GM12864 (cell line): ENCODE results near the gene C11orf54.

ENCODE experiments used
- DNase-seq: peaks from one replicate; pipeline ENCODE4 v3.0.0-alpha.2; 2011; ENCODE audit warnings: low read depth
- H3K4me3 ChIP-seq: 2 replicates; pipeline ENCODE4 v1.5.1; 2011; ENCODE audit warnings: mild to moderate bottlenecking, low read depth, low read length, control low read depth
- CTCF ChIP-seq: IDR thresholded peaks from 2 replicates; pipeline ENCODE4 v1.5.1; 2011; ENCODE audit warnings: low read depth, mild to moderate bottlenecking, moderate library complexity, low read length, control low read depth, inconsistent platforms; ENCODE audit errors: missing control alignments

The C11orf54 gene

GRCh38 chr11:93775289-93775688 lies 33.8 kb downstream of the C11orf54 start:
- TF ChIP-seq CTCF = peak; percentile 19
- no peak overlapping the region for H3K4me3 ChIP-seq
- no peak for DNase-seq

GRCh38 chr11:93783362-93783761 lies 41.9 kb downstream of the C11orf54 start:
- H3K4me3 ChIP-seq = peak overlapping the region; percentile 87
- no peak for DNase-seq
- TF ChIP-seq CTCF = no peak

GRCh38 chr11:93783765-93784144 lies 42.3 kb downstream of the C11orf54 start:
- DNase-seq = no peak
- peak overlapping the region; percentile 87 for H3K4me3 ChIP-seq
- TF ChIP-seq CTCF = no peak

GRCh38 chr11:93784145-93784934 lies 42.9 kb downstream of the C11orf54 start, which contains the start of gene MED17:
Gene MED17, plus strand, starts transcription at chr11:93784282. Its CDS starts 232 bp downstream, at chr11:93784514.
- TF ChIP-seq CTCF = peak; percentile 65
- peak; percentile 77 for DNase-seq
- peak within 1 kb of the TSS; percentile 87 for H3K4me3 ChIP-seq

GRCh38 chr11:93784935-93785360 lies 43.5 kb downstream of the C11orf54 start:
- DNase-seq = no peak
- H3K4me3 ChIP-seq = peak overlapping the region; percentile 87
- no peak for TF ChIP-seq CTCF

GRCh38 chr11:93791493-93791892 lies 50.0 kb downstream of the C11orf54 start:
- H3K4me3 ChIP-seq = no peak overlapping the region
- DNase-seq = no peak
- TF ChIP-seq CTCF = no peak
